Activated naive CD4-positive, alpha-beta T cell treated with anti-CD3 and anti-CD28 coated beads for 36 hours (primary cell): ENCODE measurements around the gene CDKN2B-AS1. TPM values are rescaled to one million over a fixed set of nuclear protein-coding genes. Genes with fewer than 3 reads are reported as not detected.
A peak's percentile ranks its signal among the peaks of the same experiment; 100 is the strongest.

Experiments
- CTCF ChIA-PET: fragments of 350-600 bp; sonication (Branson Sonifier 250); formaldehyde crosslinking; loops from one replicate; lab custom pipeline; 2021; ENCODE audit warnings: antibody characterized with exemption; lab: Charles Lee
- DNase-seq: peaks from one replicate; pipeline ENCODE4 v3.0.0-alpha.2; 2020
- H3K27ac Mint-ChIP-seq: one replicate; pipeline ENCODE4 v1.8.0; 2021; ENCODE audit warnings: mild to moderate bottlenecking, mixed read lengths
- H3K27me3 Mint-ChIP-seq: one replicate; pipeline ENCODE4 v1.8.0; 2021; ENCODE audit warnings: low read depth, mixed read lengths
- H3K36me3 Mint-ChIP-seq: one replicate; pipeline ENCODE4 v1.8.0; 2021; ENCODE audit warnings: low read depth, mixed read lengths
- H3K4me1 Mint-ChIP-seq: one replicate; pipeline ENCODE4 v1.8.0; 2021; ENCODE audit warnings: low read depth, mixed read lengths
- H3K4me3 Mint-ChIP-seq: one replicate; pipeline ENCODE4 v1.8.0; 2021; ENCODE audit warnings: mild to moderate bottlenecking, moderate library complexity, mixed read lengths
- H3K9me3 Mint-ChIP-seq: one replicate; pipeline ENCODE4 v1.8.0; 2021; ENCODE audit warnings: mixed read lengths
- intact Hi-C: fragments of 100-400 bp; cut with micrococcal nuclease; formaldehyde crosslinking; loops from one replicate; pipeline ENCODE4 v1.15.1; 2023
- total RNA-seq, 2 experiments: library from RNA; stranded (reverse); gene quantifications; one replicate each; pipeline ENCODE4 v1.2.3, GENCODE V29; 2021

Gene CDKN2B-AS1
- total RNA-seq, 2 experiments from 2014 or later, result 0.24 TPM; not detected in 1

DNA sequence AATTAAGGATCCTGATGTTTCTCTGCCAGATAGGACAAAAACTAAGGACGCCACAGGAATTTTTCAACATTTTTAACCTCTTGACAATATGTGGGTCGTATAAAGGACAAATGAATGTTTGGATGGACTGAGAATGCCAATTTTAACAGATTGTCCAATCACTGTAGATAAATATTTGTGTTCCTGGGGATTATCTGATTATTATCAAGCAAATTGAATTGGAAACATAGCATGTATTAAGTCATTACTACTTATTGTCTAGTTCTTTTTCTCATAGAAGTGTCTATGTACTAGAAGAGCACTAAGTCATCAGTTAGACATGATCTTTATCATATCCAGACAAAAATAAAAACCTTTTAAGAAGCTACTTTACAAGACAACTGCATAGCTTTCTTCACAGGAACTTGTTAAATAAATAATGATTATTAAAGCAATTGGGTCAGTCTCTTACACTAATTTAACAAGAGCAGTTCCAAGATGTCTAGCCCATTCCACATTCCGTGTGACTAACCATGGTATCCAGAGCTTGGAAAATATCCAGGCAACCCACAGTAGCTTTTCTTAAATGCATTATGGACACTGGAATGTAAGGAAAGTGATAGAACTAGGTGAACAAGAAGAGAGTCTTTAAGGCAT, 142.0 kb downstream of the CDKN2B-AS1 start:
- H3K4me1 Mint-ChIP-seq, result no peaks in the 10 kb centered on the region
- H3K9me3 Mint-ChIP-seq, result no peaks in the 10 kb centered on the region
- no peaks in the 10 kb centered on the region for H3K36me3 Mint-ChIP-seq
- CTCF ChIA-PET, result interaction anchor here (0.6 to 1.5 kb wide), 2 partner anchors 17 to 99 kb away, joined by 3 read pairs; no protein-coding TSS in a partner anchor
- H3K4me3 Mint-ChIP-seq, result no peak overlapping the region
- no peak overlapping the region for H3K27ac Mint-ChIP-seq
- intact Hi-C loops, result no loop called here
- peaks cover 17% of the 10 kb centered on the region for H3K27me3 Mint-ChIP-seq
- no peak for DNase-seq

DNA sequence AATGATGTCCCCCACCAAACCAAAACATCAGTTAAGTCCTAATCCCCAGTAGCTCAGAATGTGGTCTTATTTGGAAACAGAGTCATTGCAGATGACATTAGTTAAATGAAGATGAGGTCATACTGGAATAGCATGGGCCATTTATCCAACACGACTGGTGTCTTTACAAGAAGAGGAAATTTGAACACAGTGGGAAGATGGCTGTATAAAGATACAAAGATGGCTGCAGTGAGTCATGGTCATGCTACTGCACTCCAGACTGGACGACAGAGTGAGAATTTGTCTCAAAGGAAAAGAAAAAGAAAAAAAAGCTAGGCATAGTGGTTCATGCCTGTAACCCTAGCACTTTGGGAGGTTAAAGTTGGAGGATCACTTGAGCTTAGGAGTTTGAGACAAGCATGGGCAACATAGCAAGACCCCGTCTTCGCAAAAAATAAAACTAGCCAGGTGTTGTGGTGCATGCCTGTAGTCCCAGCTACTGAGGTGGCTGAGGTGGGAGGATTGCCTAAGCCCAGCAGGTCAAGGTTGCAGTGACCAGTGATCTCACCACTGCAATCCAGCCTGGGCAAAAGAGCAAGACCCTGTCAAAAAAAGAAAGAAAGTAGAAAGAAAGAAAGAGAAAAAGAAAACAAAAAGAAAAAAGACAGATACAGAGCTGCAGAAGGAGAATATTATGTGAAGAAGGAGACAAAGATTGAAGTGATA, 144.5 kb downstream of the CDKN2B-AS1 start:
- CTCF ChIA-PET, result no interaction called here
- Mint-ChIP-seq H3K36me3 (no peaks in the 10 kb centered on the region), H3K4me3 (no peak overlapping the region)

DNA sequence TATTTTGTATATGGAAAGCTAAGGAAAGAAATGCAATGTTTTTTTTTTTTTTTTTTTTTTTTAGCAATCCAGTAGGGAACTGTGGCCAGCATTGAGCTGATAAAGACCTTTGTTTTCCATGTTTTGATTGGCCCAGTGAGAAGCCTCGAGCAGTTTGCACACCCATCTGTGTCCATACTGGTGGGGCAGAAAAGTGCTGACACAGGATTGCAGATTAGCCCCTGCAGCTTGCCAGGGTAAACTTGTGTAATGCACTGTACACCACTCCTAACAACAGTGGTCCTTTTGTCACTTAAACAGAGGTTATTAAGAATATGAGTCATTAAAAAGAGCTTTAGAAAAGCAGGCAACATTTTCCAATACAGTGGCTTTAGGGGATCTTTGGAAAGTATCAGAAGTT, 147.3 kb downstream of the CDKN2B-AS1 start:
- DNase-seq, result no peak
- CTCF ChIA-PET, result interaction anchor here (0.6 to 1.1 kb wide), 3 partner anchors 62 to 104 kb away, joined by 3 read pairs; no protein-coding TSS in a partner anchor
- H3K9me3 Mint-ChIP-seq, result no peaks in the 10 kb centered on the region
- no peak overlapping the region for H3K4me3 Mint-ChIP-seq
- H3K27me3 Mint-ChIP-seq, result peaks cover 15% of the 10 kb centered on the region
- no peak overlapping the region for H3K27ac Mint-ChIP-seq
- no peaks in the 10 kb centered on the region for H3K36me3 Mint-ChIP-seq
- H3K4me1 Mint-ChIP-seq, result peaks cover 3% of the 10 kb centered on the region
- intact Hi-C loops, result no loop called here

More for the DNA sequence above, 144.5 kb downstream of the CDKN2B-AS1 start:
- peaks cover 25% of the 10 kb centered on the region for H3K27me3 Mint-ChIP-seq
- no peaks in the 10 kb centered on the region for H3K9me3 Mint-ChIP-seq
- no peaks in the 10 kb centered on the region for H3K4me1 Mint-ChIP-seq
- no peak for DNase-seq
- no peak overlapping the region for H3K27ac Mint-ChIP-seq
- intact Hi-C loops, result no loop called here

DNA sequence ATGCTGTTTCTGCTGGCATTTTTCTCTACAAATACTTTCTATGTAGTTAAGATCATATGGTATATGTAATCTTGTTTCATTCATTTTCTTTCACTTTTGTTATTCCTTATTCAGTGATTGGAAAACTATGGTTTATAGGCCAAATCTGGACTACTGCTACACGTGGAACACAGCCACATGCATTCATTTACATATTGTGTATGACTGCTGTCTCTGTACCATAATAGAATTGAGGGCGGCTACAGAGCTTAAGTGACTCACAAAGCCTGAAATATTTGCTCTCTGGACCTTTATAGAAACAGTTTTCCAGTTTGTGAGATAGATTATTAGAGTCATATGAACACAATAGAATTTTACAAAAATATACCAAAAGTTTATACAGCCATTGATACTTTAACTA, 148.1 kb downstream of the CDKN2B-AS1 start:
- no peak overlapping the region for H3K27ac Mint-ChIP-seq
- H3K36me3 Mint-ChIP-seq, result no peaks in the 10 kb centered on the region
- intact Hi-C loops, result no loop called here
- H3K9me3 Mint-ChIP-seq, result no peaks in the 10 kb centered on the region
- H3K4me1 Mint-ChIP-seq, result peaks cover 7% of the 10 kb centered on the region
- no peak overlapping the region for H3K4me3 Mint-ChIP-seq
- peaks cover 15% of the 10 kb centered on the region for H3K27me3 Mint-ChIP-seq
- DNase-seq, result no peak
- CTCF ChIA-PET, result interaction anchor here (0.7 to 1.1 kb wide), 2 partner anchors 62 to 96 kb away, joined by 3 read pairs; no protein-coding TSS in a partner anchor

DNA sequence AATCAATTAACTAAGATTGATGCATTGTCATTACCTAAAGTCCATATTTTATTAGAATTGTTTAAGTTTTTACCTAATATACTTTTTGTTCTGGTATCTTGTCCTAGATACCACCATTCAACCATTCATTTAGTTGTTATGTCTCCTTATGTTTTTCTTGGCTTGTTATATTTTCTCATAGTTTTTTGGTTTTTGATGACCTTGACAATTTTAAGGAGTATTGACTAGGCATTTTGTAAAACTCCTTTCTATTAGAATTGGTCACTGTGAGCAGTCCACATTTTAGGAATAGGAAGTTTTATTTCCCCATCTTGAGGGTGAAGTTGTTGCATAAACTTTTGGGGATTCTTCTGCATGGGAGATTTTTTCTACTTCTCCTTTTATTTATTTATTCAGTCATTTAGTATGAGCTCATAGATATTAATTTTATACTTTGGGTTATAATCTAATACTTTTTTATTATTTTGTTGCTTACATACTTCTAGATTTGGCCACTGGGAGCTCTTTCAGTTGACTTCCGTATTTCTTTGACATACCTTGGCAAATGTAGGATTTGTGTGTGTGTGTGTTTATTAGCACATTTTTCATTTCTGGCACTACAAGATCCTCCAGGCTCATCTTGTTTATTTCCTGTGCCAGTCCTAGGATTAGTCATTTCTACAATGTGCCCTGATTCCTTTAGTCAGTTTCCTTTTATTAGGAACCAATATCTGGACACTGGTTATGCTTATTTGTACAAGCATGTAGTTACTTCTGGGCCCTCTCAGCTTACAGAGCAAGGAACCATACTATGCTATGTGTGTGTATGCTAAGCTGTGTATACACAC, 149.4 kb downstream of the CDKN2B-AS1 start:
- CTCF ChIA-PET, result interaction anchor here (0.6 to 0.7 kb wide), 2 partner anchors 69 to 75 kb away, joined by 3 read pairs; no protein-coding TSS in a partner anchor
- Mint-ChIP-seq H3K36me3 (no peaks in the 10 kb centered on the region), H3K27me3 (peaks cover 12% of the 10 kb centered on the region), H3K27ac (no peak overlapping the region), H3K4me1 (peaks cover 21% of the 10 kb centered on the region), H3K4me3 (no peak overlapping the region), H3K9me3 (no peaks in the 10 kb centered on the region)
- intact Hi-C loops, result no loop called here
- no peak for DNase-seq

DNA sequence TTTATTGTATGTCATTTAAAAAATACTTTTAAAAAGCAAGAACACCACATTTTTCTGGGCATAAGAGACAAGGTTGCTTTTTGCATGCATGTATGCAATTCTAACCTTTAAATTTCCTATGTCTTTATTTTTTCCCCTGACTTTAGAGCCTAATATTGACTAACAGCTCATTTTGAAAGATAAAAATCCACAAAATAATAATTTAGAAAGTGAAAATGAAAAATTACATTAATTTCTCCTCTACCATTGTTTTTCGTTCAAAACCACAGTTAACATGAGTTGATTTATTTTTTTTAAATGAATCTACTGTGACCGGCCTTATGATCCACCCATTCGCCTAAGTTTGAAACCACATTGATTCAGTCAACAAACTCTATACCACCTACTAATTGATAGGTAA, 152.0 kb downstream of the CDKN2B-AS1 start:
- intact Hi-C loops, result no loop called here
- H3K27ac Mint-ChIP-seq, result no peak overlapping the region
- CTCF ChIA-PET, result interaction anchor here (0.5 to 1.5 kb wide), 3 partner anchors 20 to 1723 kb away, joined by 3 to 6 read pairs (median 3); no protein-coding TSS in a partner anchor
- H3K4me3 Mint-ChIP-seq, result no peak overlapping the region
- H3K9me3 Mint-ChIP-seq, result no peaks in the 10 kb centered on the region
- peaks cover 22% of the 10 kb centered on the region for H3K4me1 Mint-ChIP-seq
- no peaks in the 10 kb centered on the region for H3K36me3 Mint-ChIP-seq
- H3K27me3 Mint-ChIP-seq, result peaks cover 13% of the 10 kb centered on the region
- DNase-seq, result no peak

DNA sequence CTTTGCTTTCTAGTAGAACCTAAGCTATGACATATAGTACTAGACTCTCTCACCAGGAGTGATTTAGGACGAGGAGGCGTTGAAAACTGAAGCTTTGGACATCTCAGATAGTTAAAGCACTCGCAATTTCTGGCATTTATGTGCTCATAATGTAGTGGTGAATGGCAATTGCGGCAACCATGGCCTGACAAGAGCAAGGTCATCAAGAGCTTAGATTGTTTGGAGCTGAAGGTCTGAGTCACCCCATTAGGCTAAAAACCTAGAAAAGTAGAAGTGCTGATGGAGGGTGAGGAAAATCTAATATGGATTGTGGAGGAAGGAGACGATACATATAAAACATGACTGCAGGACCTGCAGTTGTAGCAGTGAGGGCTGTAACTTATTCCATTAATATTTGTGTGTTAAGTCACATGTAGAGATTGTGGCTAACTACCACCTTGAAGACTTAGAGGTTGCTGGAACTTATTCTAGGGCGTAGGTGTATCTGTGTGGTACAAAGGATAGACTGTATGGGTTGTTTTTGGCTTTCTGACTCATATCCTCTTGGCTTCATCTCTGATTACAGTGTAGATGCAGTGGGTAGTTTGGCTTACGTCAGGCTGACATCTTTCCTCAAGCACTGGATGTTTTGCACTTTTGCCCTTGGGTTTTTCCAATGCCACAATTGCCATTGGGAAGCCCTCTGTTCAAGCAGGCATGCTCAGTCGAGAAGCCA, 153.4 kb downstream of the CDKN2B-AS1 start:
- peaks cover 11% of the 10 kb centered on the region for H3K27me3 Mint-ChIP-seq
- CTCF ChIA-PET, result interaction anchor here (0.6 to 1.5 kb wide), 5 partner anchors 28 to 335 kb away, joined by 3 to 6 read pairs (median 3); no protein-coding TSS in a partner anchor
- H3K4me1 Mint-ChIP-seq, result peaks cover 22% of the 10 kb centered on the region
- no peaks in the 10 kb centered on the region for H3K36me3 Mint-ChIP-seq
- H3K4me3 Mint-ChIP-seq, result no peak overlapping the region
- intact Hi-C loops, result loop anchor here (1.0 to 2.0 kb wide), 3 partner anchors 28 to 68 kb away; no protein-coding TSS in a partner anchor
- no peak overlapping the region for H3K27ac Mint-ChIP-seq
- peak; percentile 28 for DNase-seq
- H3K9me3 Mint-ChIP-seq, result no peaks in the 10 kb centered on the region

DNA sequence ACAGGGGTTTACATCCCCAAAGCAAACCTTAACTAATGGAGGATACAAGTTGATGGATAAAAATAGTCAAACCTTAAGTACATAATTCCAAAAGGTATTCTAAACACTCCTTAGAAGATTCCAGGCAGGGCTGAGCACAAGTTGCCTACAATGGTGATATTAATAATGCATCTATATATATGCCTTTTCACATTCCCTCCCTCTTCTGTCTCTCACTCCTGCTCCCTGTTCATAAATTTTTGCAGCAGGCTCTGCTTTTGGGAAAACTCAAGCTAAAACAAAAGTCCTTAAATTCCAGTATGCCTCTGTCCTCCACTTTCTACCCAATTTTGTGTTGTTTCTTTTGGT, 153.9 kb downstream of the CDKN2B-AS1 start:
- Mint-ChIP-seq H3K4me1 (peaks cover 22% of the 10 kb centered on the region), H3K9me3 (no peaks in the 10 kb centered on the region), H3K27me3 (peaks cover 12% of the 10 kb centered on the region), H3K36me3 (no peaks in the 10 kb centered on the region), H3K4me3 (no peak overlapping the region), H3K27ac (no peak overlapping the region)
- intact Hi-C loops, result loop anchor here (1.0 to 2.0 kb wide), 3 partner anchors 28 to 68 kb away; no protein-coding TSS in a partner anchor
- CTCF ChIA-PET, result no interaction called here
- DNase-seq, result no peak

DNA sequence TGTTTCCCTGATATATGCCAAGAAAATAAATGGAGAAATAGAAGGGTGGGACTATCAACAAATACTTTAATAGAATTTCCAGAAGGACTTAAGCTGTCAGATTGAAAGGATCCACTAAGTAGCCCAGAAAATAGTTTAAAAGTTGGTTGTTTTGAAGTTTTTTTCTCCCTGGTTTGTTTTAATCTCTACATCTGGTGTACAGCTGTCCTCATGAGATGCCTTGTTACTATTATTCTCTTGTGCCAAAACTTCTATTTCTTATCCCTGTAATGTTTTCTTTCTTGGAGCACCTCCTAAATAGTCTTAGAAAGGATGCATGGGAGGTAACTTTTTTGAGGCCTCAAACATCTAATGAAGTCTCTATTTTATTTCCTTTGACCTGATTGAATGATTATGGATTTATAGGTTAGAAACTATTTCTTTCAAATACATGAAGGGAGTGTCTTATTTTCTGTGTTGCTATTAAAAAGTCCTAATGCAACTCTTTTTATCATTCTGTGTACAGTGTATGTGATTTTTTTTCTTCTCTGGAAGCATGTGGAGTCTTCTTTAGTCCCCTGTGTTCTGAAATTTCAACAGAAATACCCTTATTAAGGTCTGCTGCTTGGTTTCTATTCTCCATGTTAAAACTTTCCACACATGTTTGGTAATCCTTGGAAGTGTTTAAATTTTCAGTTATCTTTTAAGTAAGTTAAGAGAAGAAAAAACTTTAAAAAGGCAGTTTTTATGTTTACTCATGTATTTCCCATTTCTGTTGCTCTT, 154.5 kb downstream of the CDKN2B-AS1 start:
- no peak overlapping the region for H3K4me3 Mint-ChIP-seq
- no peak for DNase-seq
- peaks cover 9% of the 10 kb centered on the region for H3K27me3 Mint-ChIP-seq
- H3K27ac Mint-ChIP-seq, result no peak overlapping the region
- H3K36me3 Mint-ChIP-seq, result no peaks in the 10 kb centered on the region
- H3K4me1 Mint-ChIP-seq, result peaks cover 22% of the 10 kb centered on the region
- intact Hi-C loops, result loop anchor here (1.0 to 2.0 kb wide), 3 partner anchors 27 to 69 kb away; no protein-coding TSS in a partner anchor
- CTCF ChIA-PET, result no interaction called here
- no peaks in the 10 kb centered on the region for H3K9me3 Mint-ChIP-seq

DNA sequence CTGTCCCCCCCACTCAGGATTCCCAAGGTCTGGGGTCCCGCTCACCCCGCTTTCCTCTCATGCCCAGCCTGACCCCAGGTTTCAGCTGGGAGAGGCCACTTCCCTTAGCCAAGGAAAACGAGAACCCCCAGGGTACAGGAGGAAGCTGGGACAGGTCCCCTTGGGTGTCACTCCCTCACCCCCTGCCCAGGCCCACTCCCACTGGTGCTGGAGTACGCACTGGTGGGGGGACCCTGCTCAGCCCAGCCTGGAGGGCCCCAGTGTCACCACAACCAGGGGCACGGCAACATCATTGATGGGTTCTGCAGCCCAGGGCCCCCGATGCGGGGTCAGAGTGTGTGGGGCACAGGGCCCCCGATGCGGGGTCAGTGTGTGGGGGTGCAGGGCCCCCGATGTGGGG, 159.5 kb downstream of the CDKN2B-AS1 start:
- no peak overlapping the region for H3K27ac Mint-ChIP-seq
- H3K4me1 Mint-ChIP-seq, result peaks cover under 1% of the 10 kb centered on the region
- peaks cover 9% of the 10 kb centered on the region for H3K27me3 Mint-ChIP-seq
- CTCF ChIA-PET, result no interaction called here
- H3K9me3 Mint-ChIP-seq, result no peaks in the 10 kb centered on the region
- intact Hi-C loops, result no loop called here
- DNase-seq, result no peak
- H3K4me3 Mint-ChIP-seq, result no peak overlapping the region
- no peaks in the 10 kb centered on the region for H3K36me3 Mint-ChIP-seq

DNA sequence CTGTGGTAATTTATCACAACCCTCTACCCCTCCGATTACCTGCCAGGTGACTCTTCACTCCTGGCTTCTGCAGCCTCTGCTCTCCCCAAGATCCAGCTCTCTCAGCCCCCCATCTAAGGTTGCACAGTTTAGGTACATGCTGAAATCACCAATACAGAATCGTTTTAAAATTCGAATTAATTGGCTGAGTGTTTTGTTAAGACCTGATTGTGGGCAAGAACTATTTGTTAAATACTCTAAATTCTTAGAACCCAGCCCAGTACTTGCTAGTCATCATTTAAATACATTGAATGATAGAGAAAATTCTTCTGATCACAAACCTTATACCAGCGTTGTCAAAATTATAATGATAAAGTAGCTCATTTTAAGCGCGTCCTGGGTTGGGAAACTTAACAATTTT, 162.0 kb downstream of the CDKN2B-AS1 start:
- CTCF ChIA-PET, result no interaction called here
- no peaks in the 10 kb centered on the region for H3K4me1 Mint-ChIP-seq
- H3K27me3 Mint-ChIP-seq, result peaks cover 7% of the 10 kb centered on the region

More for the DNA sequence above, 162.0 kb downstream of the CDKN2B-AS1 start:
- no peak for DNase-seq
- no peaks in the 10 kb centered on the region for H3K36me3 Mint-ChIP-seq
- no peak overlapping the region for H3K4me3 Mint-ChIP-seq
- intact Hi-C loops, result no loop called here
- no peaks in the 10 kb centered on the region for H3K9me3 Mint-ChIP-seq
- H3K27ac Mint-ChIP-seq, result no peak overlapping the region
